ENCODE measurements around the gene TPM1. TPM values are rescaled to one million over a fixed set of nuclear protein-coding genes. Genes with fewer than 3 reads are reported as not detected.

TPM1 gene
- total and polyA plus RNA-seq, 5 donors: 6,360 to 10,076 (median 7,709) TPM

- Histone ChIP-seq H3K4me1 (ENCODE audit: control insufficient read depth, insufficient read depth, low read length) (peaks cover 12% of the 10 kb centered on the region), H3K27me3 (ENCODE audit: control insufficient read depth, insufficient read depth) (no peaks in the 10 kb centered on the region), H3K4me3 (ENCODE audit: low read length) (no peak overlapping the region), H3K9me3 (ENCODE audit: control insufficient read depth, low read length) (no peaks in the 10 kb centered on the region), H3K27ac (ENCODE audit: low read length) (no peak overlapping the region)
- intact Hi-C loops (cut with DNase I): no loop called here
- 59% methylated on average over 12 of the region's 12 CpGs for WGBS
- no peak for ATAC-seq
- DNase-seq: no peak
Measured at GRCh38 chr15:63075984-63076713, 33.6 kb downstream of the TPM1 start.

- H3K9me3 ChIP-seq (ENCODE audit: control insufficient read depth, low read length): no peaks in the 10 kb centered on the region
- no peak overlapping the region for H3K4me3 ChIP-seq (ENCODE audit: low read length)
- H3K4me1 ChIP-seq (ENCODE audit: control insufficient read depth, insufficient read depth, low read length): peaks cover 12% of the 10 kb centered on the region
- WGBS: 82% methylated on average over 4 of the region's 4 CpGs
- H3K27ac ChIP-seq (ENCODE audit: low read length): no peak overlapping the region
- no peaks in the 10 kb centered on the region for H3K27me3 ChIP-seq (ENCODE audit: control insufficient read depth, insufficient read depth)
- ATAC-seq (no peak), DNase-seq (no peak)
- intact Hi-C loops (cut with DNase I): no loop called here
Measured at GRCh38 chr15:63076714-63077046, 34.1 kb downstream of the TPM1 start.

- DNase-seq (no peak), ATAC-seq (no peak)
- Histone ChIP-seq H3K4me1 (ENCODE audit: control insufficient read depth, insufficient read depth, low read length) (peaks cover 12% of the 10 kb centered on the region), H3K9me3 (ENCODE audit: control insufficient read depth, low read length) (no peaks in the 10 kb centered on the region), H3K27me3 (ENCODE audit: control insufficient read depth, insufficient read depth) (no peaks in the 10 kb centered on the region), H3K4me3 (ENCODE audit: low read length) (no peak overlapping the region), H3K27ac (ENCODE audit: low read length) (no peak overlapping the region)
- intact Hi-C loops (cut with DNase I): no loop called here
- WGBS: 72% methylated on average over 6 of the region's 6 CpGs
Measured at GRCh38 chr15:63077952-63078351, 35.4 kb downstream of the TPM1 start.

GRCh38 chr15:63079947-63080626 lies 37.5 kb downstream of the TPM1 start:
- DNase-seq (no peak), ATAC-seq (peak; percentile 27 to 57)
- Histone ChIP-seq H3K9me3 (ENCODE audit: control insufficient read depth, low read length) (no peaks in the 10 kb centered on the region), H3K27ac (ENCODE audit: low read length) (peak overlapping the region; percentile 94), H3K4me1 (ENCODE audit: control insufficient read depth, insufficient read depth, low read length) (peaks cover 12% of the 10 kb centered on the region), H3K27me3 (ENCODE audit: control insufficient read depth, insufficient read depth) (no peaks in the 10 kb centered on the region), H3K4me3 (ENCODE audit: low read length) (no peak overlapping the region)
- intact Hi-C loops (cut with DNase I): loop anchor here in 1 of 4 donors (10.0 kb wide), 1 partner anchor 295 kb away; no protein-coding TSS in a partner anchor
- WGBS: 69% methylated on average over 13 of the region's 13 CpGs

GRCh38 chr15:63080634-63081250 lies 38.2 kb downstream of the TPM1 start:
- intact Hi-C loops (cut with DNase I): loop anchor here in 1 of 4 donors (10.0 kb wide), 1 partner anchor 296 kb away; no protein-coding TSS in a partner anchor
- WGBS: 73% methylated on average over 10 of the region's 10 CpGs

GRCh38 chr15:63082366-63082765 lies 39.8 kb downstream of the TPM1 start:
- Histone ChIP-seq H3K4me3 (ENCODE audit: low read length) (no peak overlapping the region), H3K4me1 (ENCODE audit: control insufficient read depth, insufficient read depth, low read length) (peaks cover 3% of the 10 kb centered on the region), H3K27ac (ENCODE audit: low read length) (no peak overlapping the region), H3K9me3 (ENCODE audit: control insufficient read depth, low read length) (no peaks in the 10 kb centered on the region), H3K27me3 (ENCODE audit: control insufficient read depth, insufficient read depth) (no peaks in the 10 kb centered on the region)
- intact Hi-C loops (cut with DNase I): loop anchor here in 1 of 4 donors (10.0 kb wide), 1 partner anchor 298 kb away; no protein-coding TSS in a partner anchor
- DNase-seq: no peak
- 84% methylated on average over 4 of the region's 4 CpGs for WGBS
- ATAC-seq: no peak

More at GRCh38 chr15:63080634-63081250, 38.2 kb downstream of the TPM1 start:
- Histone ChIP-seq H3K4me3 (ENCODE audit: low read length) (no peak overlapping the region), H3K27me3 (ENCODE audit: control insufficient read depth, insufficient read depth) (no peaks in the 10 kb centered on the region), H3K9me3 (ENCODE audit: control insufficient read depth, low read length) (no peaks in the 10 kb centered on the region), H3K4me1 (ENCODE audit: control insufficient read depth, insufficient read depth, low read length) (peaks cover 9% of the 10 kb centered on the region), H3K27ac (ENCODE audit: low read length) (peak overlapping the region; percentile 94)
- ATAC-seq (peak; percentile 84 to 85), DNase-seq (peak; percentile 20 to 64 (median 55))

GRCh38 chr15:63083044-63083443 lies 40.5 kb downstream of the TPM1 start:
- no peaks in the 10 kb centered on the region for H3K9me3 ChIP-seq (ENCODE audit: control insufficient read depth, low read length)
- no peaks in the 10 kb centered on the region for H3K27me3 ChIP-seq (ENCODE audit: control insufficient read depth, insufficient read depth)
- peaks cover 3% of the 10 kb centered on the region for H3K4me1 ChIP-seq (ENCODE audit: control insufficient read depth, insufficient read depth, low read length)
- peak in 1 of 3 donors; percentile 57 for DNase-seq
- H3K27ac ChIP-seq (ENCODE audit: low read length): no peak overlapping the region
- no peak overlapping the region for H3K4me3 ChIP-seq (ENCODE audit: low read length)
- 57% methylated on average over 12 of the region's 12 CpGs for WGBS
- intact Hi-C loops (cut with DNase I): loop anchor here in 1 of 4 donors (10.0 kb wide), 1 partner anchor 298 kb away; no protein-coding TSS in a partner anchor
- ATAC-seq: peak in 1 of 2 donors; percentile 19

GRCh38 chr15:63083541-63083940 lies 41.0 kb downstream of the TPM1 start:
- H3K4me1 ChIP-seq (ENCODE audit: control insufficient read depth, insufficient read depth, low read length): peaks cover 3% of the 10 kb centered on the region
- H3K4me3 ChIP-seq (ENCODE audit: low read length): no peak overlapping the region
- DNase-seq (no peak), ATAC-seq (no peak)
- intact Hi-C loops (cut with DNase I): loop anchor here in 1 of 4 donors (10.0 kb wide), 1 partner anchor 299 kb away; no protein-coding TSS in a partner anchor
- H3K9me3 ChIP-seq (ENCODE audit: control insufficient read depth, low read length): no peaks in the 10 kb centered on the region
- 80% methylated on average over 11 of the region's 11 CpGs for WGBS
- H3K27ac ChIP-seq (ENCODE audit: low read length): no peak overlapping the region
- no peaks in the 10 kb centered on the region for H3K27me3 ChIP-seq (ENCODE audit: control insufficient read depth, insufficient read depth)

GRCh38 chr15:63084806-63085205 lies 42.3 kb downstream of the TPM1 start:
- no peak overlapping the region for H3K27ac ChIP-seq (ENCODE audit: low read length)
- peaks cover 7% of the 10 kb centered on the region for H3K4me1 ChIP-seq (ENCODE audit: control insufficient read depth, insufficient read depth, low read length)
- no peak overlapping the region for H3K4me3 ChIP-seq (ENCODE audit: low read length)
- no peaks in the 10 kb centered on the region for H3K27me3 ChIP-seq (ENCODE audit: control insufficient read depth, insufficient read depth)
- WGBS: 100% methylated on average over 1 of the region's 1 CpG
- no peak for ATAC-seq
- intact Hi-C loops (cut with DNase I): loop anchor here in 1 of 4 donors (10.0 kb wide), 1 partner anchor 300 kb away; no protein-coding TSS in a partner anchor
- DNase-seq: no peak
- no peaks in the 10 kb centered on the region for H3K9me3 ChIP-seq (ENCODE audit: control insufficient read depth, low read length)

GRCh38 chr15:63085289-63085688 lies 42.7 kb downstream of the TPM1 start:
- DNase-seq: no peak
- Histone ChIP-seq H3K4me1 (ENCODE audit: control insufficient read depth, insufficient read depth, low read length) (peaks cover 7% of the 10 kb centered on the region), H3K4me3 (ENCODE audit: low read length) (no peak overlapping the region), H3K9me3 (ENCODE audit: control insufficient read depth, low read length) (no peaks in the 10 kb centered on the region), H3K27me3 (ENCODE audit: control insufficient read depth, insufficient read depth) (no peaks in the 10 kb centered on the region), H3K27ac (ENCODE audit: low read length) (no peak overlapping the region)
- intact Hi-C loops (cut with DNase I): loop anchor here in 1 of 4 donors (10.0 kb wide), 1 partner anchor 300 kb away; no protein-coding TSS in a partner anchor
- ATAC-seq: no peak
- WGBS: 92% methylated on average over 4 of the region's 4 CpGs

Data from right cardiac atrium (tissue), 5 donors.